ENCODE measurements around the gene GUK1.

GUK1 gene

DNA sequence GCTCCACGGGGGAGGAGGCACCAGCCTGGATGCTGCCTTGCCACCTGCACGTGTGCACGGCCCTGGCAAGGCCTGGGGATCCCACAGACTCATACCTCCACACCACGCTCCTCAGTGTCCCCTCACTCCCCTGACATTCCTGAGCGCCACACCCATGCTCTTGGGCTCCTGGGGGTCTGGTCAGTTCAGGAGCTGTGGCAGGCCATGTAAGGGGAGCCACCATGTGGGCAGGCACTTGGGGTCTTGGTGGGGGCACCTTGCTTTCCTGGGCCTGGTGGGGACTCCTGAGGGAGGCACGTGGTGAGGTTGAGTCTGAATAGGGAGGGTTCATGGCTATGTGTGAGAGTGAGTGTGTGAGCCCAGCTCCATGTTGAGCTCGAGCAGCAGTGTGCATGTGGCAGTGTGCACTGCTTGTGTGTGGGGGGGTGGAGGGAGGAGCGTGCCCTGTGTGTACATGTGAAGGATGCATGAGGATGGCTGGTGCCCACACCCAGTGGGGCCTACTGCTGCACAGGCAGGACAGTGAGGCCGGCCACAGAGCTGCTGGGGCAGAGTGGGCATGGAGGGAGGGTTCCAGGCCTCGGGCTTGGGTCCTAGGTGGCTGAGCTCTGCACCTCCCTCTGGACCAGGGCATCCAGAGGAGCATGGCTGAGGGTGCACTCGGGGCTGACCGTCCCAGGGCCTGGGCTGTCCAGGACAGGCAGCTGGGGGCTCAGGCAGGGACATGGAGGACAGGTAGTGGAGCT lies 11.3 kb downstream of the GUK1 start:
- no peak for DNase-seq (ENCODE audit: low spot score)
- TF ChIP-seq, protein P1, sequence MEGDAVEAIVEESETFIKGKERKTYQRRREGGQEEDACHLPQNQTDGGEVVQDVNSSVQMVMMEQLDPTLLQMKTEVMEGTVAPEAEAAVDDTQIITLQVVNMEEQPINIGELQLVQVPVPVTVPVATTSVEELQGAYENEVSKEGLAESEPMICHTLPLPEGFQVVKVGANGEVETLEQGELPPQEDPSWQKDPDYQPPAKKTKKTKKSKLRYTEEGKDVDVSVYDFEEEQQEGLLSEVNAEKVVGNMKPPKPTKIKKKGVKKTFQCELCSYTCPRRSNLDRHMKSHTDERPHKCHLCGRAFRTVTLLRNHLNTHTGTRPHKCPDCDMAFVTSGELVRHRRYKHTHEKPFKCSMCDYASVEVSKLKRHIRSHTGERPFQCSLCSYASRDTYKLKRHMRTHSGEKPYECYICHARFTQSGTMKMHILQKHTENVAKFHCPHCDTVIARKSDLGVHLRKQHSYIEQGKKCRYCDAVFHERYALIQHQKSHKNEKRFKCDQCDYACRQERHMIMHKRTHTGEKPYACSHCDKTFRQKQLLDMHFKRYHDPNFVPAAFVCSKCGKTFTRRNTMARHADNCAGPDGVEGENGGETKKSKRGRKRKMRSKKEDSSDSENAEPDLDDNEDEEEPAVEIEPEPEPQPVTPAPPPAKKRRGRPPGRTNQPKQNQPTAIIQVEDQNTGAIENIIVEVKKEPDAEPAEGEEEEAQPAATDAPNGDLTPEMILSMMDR (IDR thresholded peaks at IDR 0.05; ENCODE audit: extremely low read depth, missing control alignments): no peak

DNA sequence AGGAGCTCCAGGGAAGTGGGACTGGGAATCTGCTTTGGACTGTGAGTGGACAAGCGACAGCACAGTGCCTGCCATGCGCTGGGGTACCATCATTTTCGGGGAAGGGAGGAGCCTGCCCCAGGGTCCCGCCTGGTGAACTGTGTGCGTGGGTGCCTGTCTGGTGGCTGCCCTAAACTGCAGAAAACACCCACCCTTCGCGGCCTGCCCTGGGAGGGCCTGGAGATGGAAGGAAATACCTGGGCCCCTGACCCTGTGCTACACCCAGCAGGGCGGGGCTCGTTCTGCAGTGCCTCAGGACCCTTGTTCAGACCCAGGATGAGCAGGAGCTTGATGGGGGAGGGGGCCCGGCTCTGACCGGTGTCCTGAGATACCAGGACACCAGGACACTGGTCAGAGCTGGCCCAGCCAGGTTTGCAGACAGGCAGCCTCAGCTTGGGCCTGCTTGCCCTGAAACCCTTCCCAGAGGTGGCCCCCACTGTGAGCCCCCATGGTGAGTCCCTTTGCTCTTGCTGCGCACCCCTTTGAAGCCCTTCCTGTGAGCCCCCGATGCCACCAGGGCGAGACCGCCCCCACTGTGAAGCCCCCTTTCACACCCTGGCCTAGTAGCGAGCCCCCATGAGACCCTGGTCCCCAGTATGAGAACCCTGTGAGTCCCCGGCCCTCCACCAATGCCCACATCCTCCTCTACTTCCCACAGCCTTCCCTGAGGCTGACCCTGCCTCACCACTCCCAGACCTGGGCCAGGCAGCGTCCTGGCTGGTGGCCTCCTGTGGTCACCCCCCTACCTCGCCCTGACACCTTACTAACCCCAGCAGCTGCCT lies 12.2 kb downstream of the GUK1 start:
- TF ChIP-seq, protein P1 (IDR thresholded peaks at IDR 0.05; ENCODE audit: extremely low read depth, missing control alignments): no peak
- no peak for DNase-seq (ENCODE audit: low spot score)

DNA sequence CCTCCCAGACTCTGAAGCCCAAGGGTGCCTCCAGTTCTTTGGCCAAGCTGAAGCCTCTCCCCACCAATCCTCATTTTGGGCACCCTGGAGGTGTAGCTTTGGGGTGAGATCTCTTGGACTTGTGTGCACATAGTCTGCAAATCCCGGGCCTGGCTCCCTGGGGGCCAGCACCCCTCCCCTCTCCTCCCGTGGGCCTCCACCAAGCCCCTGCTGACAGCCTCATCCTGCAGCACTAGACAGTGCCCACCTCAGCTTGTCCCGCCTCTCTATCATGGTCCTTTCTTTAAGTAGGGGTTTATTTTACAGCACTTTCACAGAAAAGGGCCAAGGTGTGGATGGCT lies 12.8 kb downstream of the GUK1 start:
- TF ChIP-seq, protein P1 (IDR thresholded peaks at IDR 0.05; ENCODE audit: extremely low read depth, missing control alignments): no peak
- DNase-seq (ENCODE audit: low spot score): no peak

DNA sequence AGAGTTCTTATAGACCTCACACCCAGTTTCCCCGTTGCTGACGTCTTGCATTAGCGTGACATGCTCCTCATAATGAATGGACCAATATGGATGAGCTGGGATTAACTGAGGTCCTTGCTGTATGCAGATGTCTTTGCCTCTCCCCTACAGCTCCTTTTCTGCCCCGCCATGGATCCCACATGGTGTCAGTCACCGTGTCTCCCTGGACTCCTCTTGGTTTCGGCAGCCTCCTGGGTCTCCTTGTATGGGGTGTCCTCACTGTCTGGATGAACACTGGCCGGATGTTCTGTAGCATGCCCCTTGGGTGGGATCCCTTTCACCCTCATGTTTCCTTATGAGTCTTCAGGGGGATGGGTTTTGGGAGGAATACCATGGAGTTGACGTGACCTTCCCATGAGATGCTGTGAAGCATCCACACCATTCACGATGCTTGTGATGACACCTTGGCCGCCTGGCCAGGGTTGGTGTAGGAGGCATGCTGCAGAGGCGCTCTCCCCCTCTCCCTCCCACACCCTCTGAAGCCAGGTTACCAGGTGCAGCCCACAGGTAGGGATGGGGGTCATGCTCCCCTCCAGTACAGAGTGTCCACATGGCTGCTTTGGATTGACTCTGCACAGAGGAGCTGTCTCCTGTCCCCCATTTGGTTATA lies 14.1 kb downstream of the GUK1 start:
- TF ChIP-seq, protein P1 (IDR thresholded peaks at IDR 0.05; ENCODE audit: extremely low read depth, missing control alignments): no peak
- DNase-seq (ENCODE audit: low spot score): no peak

DNA sequence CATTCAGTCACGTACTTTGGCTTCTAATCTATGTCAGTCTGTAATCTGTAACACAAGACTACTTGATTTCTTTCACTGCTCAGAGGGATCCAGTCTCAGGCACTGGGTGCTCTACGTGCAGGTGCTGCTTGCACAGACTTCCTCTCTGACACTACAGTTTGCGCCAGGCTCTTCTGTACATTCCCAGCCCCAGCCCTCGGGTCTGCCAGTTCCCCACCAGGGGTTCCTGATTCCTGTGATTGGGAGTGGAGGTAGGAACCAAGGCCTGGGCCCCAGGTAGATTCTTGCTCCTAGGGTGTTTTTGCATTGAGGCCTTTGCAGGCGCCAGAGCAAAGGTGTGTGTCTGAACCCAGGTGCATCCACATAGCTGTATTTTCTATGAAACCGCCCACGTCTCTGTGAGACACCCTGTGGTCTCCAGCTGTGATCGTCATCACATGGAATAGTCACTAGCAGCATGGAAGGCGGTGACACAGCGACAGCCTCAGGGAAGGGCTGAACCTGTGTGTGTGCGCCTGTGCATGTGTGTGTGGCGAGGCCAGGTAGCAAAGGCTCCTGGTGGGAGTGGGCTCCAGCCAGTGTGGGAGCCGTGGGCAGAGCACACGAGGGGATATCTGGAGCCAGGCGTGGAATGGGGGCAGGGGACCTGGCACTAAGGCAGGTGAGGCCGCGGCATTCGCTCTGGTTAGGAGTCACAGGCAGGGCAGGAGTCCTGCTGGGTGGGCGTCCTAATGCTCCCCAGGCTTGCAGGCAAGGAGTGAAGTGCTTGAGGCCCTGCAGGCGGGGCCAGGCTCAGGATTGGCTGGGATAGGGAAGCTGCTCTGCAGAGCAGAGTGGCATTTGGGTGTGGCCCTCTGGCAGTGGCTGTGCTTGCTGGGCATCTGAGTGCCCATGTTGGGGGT lies 14.8 kb downstream of the GUK1 start:
- TF ChIP-seq, protein P1 (IDR thresholded peaks at IDR 0.05; ENCODE audit: extremely low read depth, missing control alignments): no peak
- no peak for DNase-seq (ENCODE audit: low spot score)

DNA sequence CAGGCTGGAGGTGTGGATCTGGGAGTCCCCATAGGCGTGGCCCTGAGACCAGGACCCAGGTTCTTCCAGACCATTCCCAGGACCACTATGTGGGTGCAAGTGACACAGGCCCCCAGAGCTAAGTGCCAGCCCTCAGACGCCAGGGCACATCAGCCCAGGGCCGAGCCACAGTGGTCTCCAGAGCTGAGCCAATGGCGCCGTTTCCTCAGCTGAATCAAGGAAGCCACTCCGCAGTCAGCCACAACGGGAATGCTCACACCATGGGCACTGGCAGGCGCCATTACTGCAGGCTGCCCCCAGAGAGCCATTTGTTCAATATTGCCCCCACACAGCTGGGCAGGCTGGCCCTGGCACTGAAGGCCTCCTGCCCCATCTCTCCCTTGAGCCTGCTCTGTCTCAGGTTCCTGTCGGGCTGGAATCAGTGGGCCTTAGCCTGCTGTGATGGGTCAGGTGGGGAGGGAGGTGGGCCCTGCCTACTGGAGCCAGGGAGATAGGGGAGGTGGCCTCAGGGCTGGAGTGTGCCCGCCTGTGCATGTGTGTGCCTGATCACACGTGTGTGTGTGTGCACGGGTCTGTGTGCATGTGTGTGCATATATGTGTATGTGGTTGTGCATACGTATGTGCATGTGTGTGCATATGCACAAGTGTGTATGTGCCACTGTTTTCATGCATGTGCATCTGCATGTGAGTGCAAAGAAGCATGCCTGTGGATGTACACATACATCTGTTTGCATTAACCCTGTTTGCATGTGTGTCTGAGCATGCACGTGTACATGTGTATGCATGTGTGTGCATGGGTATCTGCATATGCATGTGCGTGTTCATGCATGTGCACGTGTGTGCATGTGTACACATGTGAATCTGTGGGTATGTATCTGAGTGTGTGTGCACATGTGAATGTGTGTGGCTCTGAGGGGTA lies 15.8 kb downstream of the GUK1 start:
- TF ChIP-seq, protein P1 (IDR thresholded peaks at IDR 0.05; ENCODE audit: extremely low read depth, missing control alignments): no peak
- no peak for DNase-seq (ENCODE audit: low spot score)

Measured in GM20000 (cell line).